SH-SY5Y (cell line): ENCODE data around the gene TMEM86B.

ENCODE experiments used
- GATA2 ChIP-seq: IDR thresholded peaks from 2 replicates; pipeline ENCODE4 v1.6.1; 2011; ENCODE audit warnings: mild to moderate bottlenecking, low read depth, low read length
- GATA3 ChIP-seq: IDR thresholded peaks from 2 replicates; pipeline ENCODE4 v1.6.1; 2011; ENCODE audit warnings: low read depth, mild to moderate bottlenecking, low read length, moderate library complexity

DNA sequence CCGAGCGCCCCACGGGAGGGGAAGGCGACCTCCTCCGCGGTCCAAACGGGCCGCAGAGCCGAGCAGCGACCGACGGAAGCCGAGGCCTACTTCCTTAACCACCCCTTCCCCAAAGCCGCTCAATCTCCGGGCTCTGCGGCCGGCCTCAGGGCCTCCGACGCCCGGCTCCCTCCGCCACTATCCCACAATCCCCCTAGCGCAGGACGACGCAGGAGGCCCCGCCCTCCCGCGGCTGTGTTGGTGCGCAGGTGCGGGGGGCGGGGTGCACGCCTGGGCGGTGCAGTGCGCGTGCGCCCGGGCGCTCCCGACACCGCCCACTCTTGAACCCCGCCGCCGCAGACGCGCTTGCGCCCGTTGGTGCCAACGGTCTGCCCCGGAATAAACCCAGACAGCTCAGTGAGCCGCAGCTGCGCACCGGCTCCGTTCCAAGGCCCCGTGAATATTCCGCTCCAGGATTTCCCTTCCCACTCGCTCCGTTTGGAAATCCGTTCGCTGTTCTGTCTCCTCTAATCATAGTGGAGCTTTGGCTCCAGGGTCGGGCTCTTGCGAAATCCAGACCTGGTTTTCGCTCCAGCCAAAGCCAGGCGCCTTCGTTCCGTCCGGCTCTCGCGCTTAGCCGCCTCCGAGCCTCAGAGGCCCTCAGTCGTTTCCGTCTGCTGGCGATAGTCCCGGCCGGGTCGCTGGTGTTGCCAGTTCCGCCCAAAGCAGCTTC is 30.4 kb upstream of the TMEM86B start, which contains the start of gene PPP6R1:
- no peak for TF ChIP-seq GATA2
- TF ChIP-seq GATA3 = no peak
